Kidney epithelial cell (primary cell): ENCODE results near the gene OR52E5. TPM values are rescaled to one million over a fixed set of nuclear protein-coding genes. Genes with fewer than 3 reads are reported as not detected.

Experiments
- DNase-seq: peaks from one replicate; pipeline ENCODE4 v3.0.0-alpha.2; 2010; ENCODE audit warnings: low read depth
- H3K27me3 ChIP-seq: 2 replicates; pipeline ENCODE4 v1.6.0; 2011; ENCODE audit warnings: low read length; ENCODE audit not compliant: control insufficient read depth, insufficient read depth
- H3K36me3 ChIP-seq: 2 replicates; pipeline ENCODE4 v1.5.1; 2011; ENCODE audit warnings: low read length; ENCODE audit not compliant: control insufficient read depth, insufficient read depth
- H3K4me3 ChIP-seq: 2 replicates; pipeline ENCODE4 v1.5.1; 2011; ENCODE audit warnings: low read depth, mild to moderate bottlenecking, control low read depth, low read length
- CTCF ChIP-seq: IDR thresholded peaks from 2 replicates; pipeline ENCODE4 v1.5.1; 2011; ENCODE audit warnings: mild to moderate bottlenecking, moderate library complexity, low read length, control low read depth, inconsistent platforms; ENCODE audit not compliant: insufficient read depth, poor library complexity, severe bottlenecking
- total RNA-seq: library from RNA; depleted of rRNA; stranded (reverse); fragments of >200 nt; gene quantifications from 2 replicates; pipeline ENCODE4 v1.2.3, GENCODE V29; 2015

The OR52E5 gene
- total RNA-seq, 1 donor from 2014 or later = not detected

GRCh38 chr11:5878564-5878963 is 14.4 kb upstream of the OR52E5 start:
- DNase-seq = no peak
- H3K27me3 ChIP-seq = no peaks in the 10 kb centered on the region
- no peaks in the 10 kb centered on the region for H3K36me3 ChIP-seq
- no peak for TF ChIP-seq CTCF
- no peak overlapping the region for H3K4me3 ChIP-seq

DNA sequence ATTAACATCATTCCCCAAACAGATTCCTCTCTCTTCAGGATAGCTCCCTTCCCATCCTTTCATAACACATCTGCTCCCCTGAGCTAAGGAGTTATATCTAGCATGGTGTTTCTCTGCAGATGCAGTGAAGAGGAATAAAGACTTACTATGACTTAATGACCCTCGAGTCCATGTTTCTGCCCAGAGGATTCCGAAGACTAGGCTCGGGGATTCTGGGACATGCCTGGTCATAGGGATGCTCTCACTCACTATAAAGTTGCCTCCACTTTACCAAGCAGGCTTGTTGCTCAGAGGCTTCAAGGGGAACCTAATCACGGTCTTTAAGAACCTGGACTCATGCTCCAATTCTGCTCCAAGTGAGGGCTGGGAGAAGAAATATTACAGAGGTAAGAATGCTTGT is 12.7 kb upstream of the OR52E5 start, which contains the start of gene OR52E4:
TSS of gene OR52E4 (plus strand) at position 301 of the 400 bp plus-strand sequence. CDS start 3,664 bp downstream, outside the sequence.
- Histone ChIP-seq H3K27me3 (no peaks in the 10 kb centered on the region), H3K4me3 (no peak within 1 kb of the TSS), H3K36me3 (no peaks in the 10 kb centered on the region)
- no peak for TF ChIP-seq CTCF
- DNase-seq = no peak

GRCh38 chr11:5881756-5882155 is 11.3 kb upstream of the OR52E5 start:
- no peak for TF ChIP-seq CTCF
- no peaks in the 10 kb centered on the region for H3K27me3 ChIP-seq
- no peak overlapping the region for H3K4me3 ChIP-seq
- DNase-seq = no peak
- no peaks in the 10 kb centered on the region for H3K36me3 ChIP-seq

GRCh38 chr11:5887172-5887571 is 5.8 kb upstream of the OR52E5 start:
- Histone ChIP-seq H3K36me3 (no peaks in the 10 kb centered on the region), H3K27me3 (no peaks in the 10 kb centered on the region), H3K4me3 (no peak overlapping the region)
- TF ChIP-seq CTCF = no peak
- no peak for DNase-seq

GRCh38 chr11:5887661-5888060 is 5.3 kb upstream of the OR52E5 start:
- no peak overlapping the region for H3K4me3 ChIP-seq
- no peaks in the 10 kb centered on the region for H3K36me3 ChIP-seq
- no peak for TF ChIP-seq CTCF
- no peak for DNase-seq
- no peaks in the 10 kb centered on the region for H3K27me3 ChIP-seq

- no peak overlapping the region for H3K4me3 ChIP-seq
- peak; percentile 41 for TF ChIP-seq CTCF
- no peak for DNase-seq
- H3K36me3 ChIP-seq = no peaks in the 10 kb centered on the region
- H3K27me3 ChIP-seq = no peaks in the 10 kb centered on the region
These were observed 1.7 kb upstream of the OR52E5 start for GRCh38 chr11:5891216-5891800.
